ENCODE measurements around the gene ZFHX2. TPM values are rescaled to one million over a fixed set of nuclear protein-coding genes. Genes with fewer than 3 reads are reported as not detected.

The ZFHX2 gene
- total and polyA plus RNA-seq, 2 of the 4 experiments (the other 2 are of a cell fraction), result 0.18 to 0.53 TPM

DNA sequence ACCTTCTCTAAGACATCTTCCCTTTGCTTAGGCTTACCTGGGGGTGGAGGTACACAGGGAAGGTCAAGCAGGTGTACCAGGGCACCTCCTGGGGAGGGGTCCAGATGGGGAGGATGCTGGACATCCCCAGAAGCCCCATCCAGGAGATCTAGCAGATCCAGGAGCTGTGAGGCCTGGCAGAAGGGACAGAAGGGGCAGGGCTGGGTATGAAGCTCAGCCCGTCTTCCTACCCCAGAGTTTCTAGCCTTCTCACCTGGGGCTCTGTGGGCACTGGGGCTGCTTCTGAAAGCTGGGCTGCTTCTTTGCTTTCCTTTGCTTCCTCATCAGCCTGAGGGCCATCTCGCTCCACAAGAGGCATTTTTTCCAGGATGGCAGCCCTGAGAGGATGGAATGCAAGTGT, 9.7 kb upstream of the ZFHX2 start:
- H3K27ac ChIP-seq (ENCODE audit: insufficient read depth, low read length), result no peak overlapping the region
- H3K4me1 ChIP-seq (ENCODE audit: control insufficient read depth, insufficient read depth, low read length), result peaks cover 7% of the 10 kb centered on the region
- H3K36me3 ChIP-seq (ENCODE audit: control insufficient read depth, insufficient read depth, low read length), result peaks cover 7% of the 10 kb centered on the region
- no peak overlapping the region for H3K23ac ChIP-seq (ENCODE audit: low read depth, low read length)
- in situ Hi-C loops (cut with MboI; ENCODE audit: low sequenced_read_pairs) (no loop called here), dilution Hi-C loops (cut with HindIII; ENCODE audit: low sequenced_read_pairs, unreplicated experiment) (no loop called here), intact Hi-C loops (cut with micrococcal nuclease) (no loop called here)
- H4K5ac ChIP-seq (ENCODE audit: low read depth, low read length), result no peak overlapping the region
- H2BK120ac ChIP-seq (ENCODE audit: low read depth, low read length), result no peak overlapping the region
- H3K9me1 ChIP-seq (ENCODE audit: insufficient read depth, low read length), result peaks cover 8% of the 10 kb centered on the region
- H3K4me2 ChIP-seq (ENCODE audit: low read depth, low read length), result no peak overlapping the region
- H2BK15ac ChIP-seq (ENCODE audit: low read depth, low read length), result no peak overlapping the region
- H4K8ac ChIP-seq (ENCODE audit: low read depth in 2 of 2, low read length in 2 of 2), result no peak overlapping the region
- no peak overlapping the region for H3K14ac ChIP-seq (replicated peaks; ENCODE audit: low read depth, low read length)
- no peak overlapping the region for H3K4me3 ChIP-seq (ENCODE audit: insufficient read depth, low read depth, low read length)
- no peak overlapping the region for H3K18ac ChIP-seq (ENCODE audit: low read depth, low read length)
- no peak overlapping the region for H3K4ac ChIP-seq (ENCODE audit: low read depth, low read length)
- H4K91ac ChIP-seq (ENCODE audit: insufficient read depth, low read depth, low read length), result no peak overlapping the region
- BruUV-seq (replicated peaks), result no TSS peak
- H2AK5ac ChIP-seq (ENCODE audit: low read depth, low read length), result no peak overlapping the region
- ATAC-seq (ENCODE audit: low read depth) (no peak), DNase-seq (no peak)
- no peak overlapping the region for H2BK5ac ChIP-seq (ENCODE audit: low read depth, low read length, poor library complexity, severe bottlenecking)
- H3K9ac ChIP-seq (ENCODE audit: low read depth, low read length), result no peak overlapping the region
- no peaks in the 10 kb centered on the region for H4K20me1 ChIP-seq (ENCODE audit: insufficient read depth, low read length)
- no peak overlapping the region for H2BK20ac ChIP-seq (ENCODE audit: low read depth, low read length)
- H3K9me3 ChIP-seq (ENCODE audit: control insufficient read depth, insufficient read depth, low read length), result no peaks in the 10 kb centered on the region
- CTCF ChIA-PET, result interaction anchor here (0.6 to 4.2 kb wide), 2 partner anchors 83 to 181 kb away, joined by 3 to 30 read pairs; no protein-coding TSS in a partner anchor
- H2AFZ ChIP-seq (replicated peaks; ENCODE audit: low read length, poor library complexity), result no peak overlapping the region
- TF ChIP-seq, protein P1, sequence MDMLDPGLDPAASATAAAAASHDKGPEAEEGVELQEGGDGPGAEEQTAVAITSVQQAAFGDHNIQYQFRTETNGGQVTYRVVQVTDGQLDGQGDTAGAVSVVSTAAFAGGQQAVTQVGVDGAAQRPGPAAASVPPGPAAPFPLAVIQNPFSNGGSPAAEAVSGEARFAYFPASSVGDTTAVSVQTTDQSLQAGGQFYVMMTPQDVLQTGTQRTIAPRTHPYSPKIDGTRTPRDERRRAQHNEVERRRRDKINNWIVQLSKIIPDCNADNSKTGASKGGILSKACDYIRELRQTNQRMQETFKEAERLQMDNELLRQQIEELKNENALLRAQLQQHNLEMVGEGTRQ (IDR thresholded peaks at IDR 0.05; ENCODE audit: low read depth, low read length), result no peak
- TF ChIP-seq RAD21 (IDR thresholded peaks at IDR 0.05; ENCODE audit: low read length), result no peak
- no peaks in the 10 kb centered on the region for H3K27me3 ChIP-seq (ENCODE audit: control insufficient read depth, insufficient read depth, low read length)
- WGBS, 2 experiments (ENCODE audit: extremely low coverage in 2 of 2, insufficient read length in 1 of 2), result no CpG with 5 or more reads among the region's 2 CpGs
- POLR2A ChIA-PET (ENCODE audit: unreplicated experiment), result no interaction called here
- H2AK9ac ChIP-seq (replicated peaks; ENCODE audit: low read depth, low read length, poor library complexity), result no peak overlapping the region
- H3K79me1 ChIP-seq (ENCODE audit: low read depth in 1 of 2, low read length in 2 of 2), result peaks cover 14 to 16% of the 10 kb centered on the region in 2 experiments
- no peak overlapping the region for H3K56ac ChIP-seq (ENCODE audit: extremely low read depth, insufficient read depth, low read length)
